Measurements from ENCODE around the gene NR6A1.

DNA sequence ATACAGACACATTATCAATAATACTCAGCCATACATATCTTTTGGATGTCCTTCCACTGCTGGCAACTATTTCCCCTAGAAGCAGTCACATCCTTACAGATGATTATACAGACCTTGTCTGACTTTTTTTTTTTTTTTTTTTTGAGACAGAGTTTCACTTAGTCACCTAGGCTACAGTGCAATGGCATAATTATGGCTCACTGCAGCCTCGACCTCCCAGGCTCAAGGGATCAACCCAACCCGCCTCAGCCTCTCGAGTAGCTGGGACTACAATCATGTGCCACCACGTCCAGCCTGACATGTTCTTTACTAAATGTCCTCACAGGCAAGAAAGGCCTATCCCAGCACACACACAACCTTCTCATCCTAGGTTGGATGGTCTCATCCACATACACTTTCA, 24.0 kb downstream of the NR6A1 start:
- TF ChIP-seq, protein P1, sequence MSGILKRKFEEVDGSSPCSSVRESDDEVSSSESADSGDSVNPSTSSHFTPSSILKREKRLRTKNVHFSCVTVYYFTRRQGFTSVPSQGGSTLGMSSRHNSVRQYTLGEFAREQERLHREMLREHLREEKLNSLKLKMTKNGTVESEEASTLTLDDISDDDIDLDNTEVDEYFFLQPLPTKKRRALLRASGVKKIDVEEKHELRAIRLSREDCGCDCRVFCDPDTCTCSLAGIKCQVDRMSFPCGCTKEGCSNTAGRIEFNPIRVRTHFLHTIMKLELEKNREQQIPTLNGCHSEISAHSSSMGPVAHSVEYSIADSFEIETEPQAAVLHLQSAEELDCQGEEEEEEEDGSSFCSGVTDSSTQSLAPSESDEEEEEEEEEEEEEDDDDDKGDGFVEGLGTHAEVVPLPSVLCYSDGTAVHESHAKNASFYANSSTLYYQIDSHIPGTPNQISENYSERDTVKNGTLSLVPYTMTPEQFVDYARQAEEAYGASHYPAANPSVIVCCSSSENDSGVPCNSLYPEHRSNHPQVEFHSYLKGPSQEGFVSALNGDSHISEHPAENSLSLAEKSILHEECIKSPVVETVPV (CRISPR knock-in tag; IDR thresholded peaks at IDR 0.05), result no peak
- TF ChIP-seq ZC3H10 (CRISPR knock-in tag; IDR thresholded peaks at IDR 0.05), result no peak
- TF ChIP-seq, protein P2, sequence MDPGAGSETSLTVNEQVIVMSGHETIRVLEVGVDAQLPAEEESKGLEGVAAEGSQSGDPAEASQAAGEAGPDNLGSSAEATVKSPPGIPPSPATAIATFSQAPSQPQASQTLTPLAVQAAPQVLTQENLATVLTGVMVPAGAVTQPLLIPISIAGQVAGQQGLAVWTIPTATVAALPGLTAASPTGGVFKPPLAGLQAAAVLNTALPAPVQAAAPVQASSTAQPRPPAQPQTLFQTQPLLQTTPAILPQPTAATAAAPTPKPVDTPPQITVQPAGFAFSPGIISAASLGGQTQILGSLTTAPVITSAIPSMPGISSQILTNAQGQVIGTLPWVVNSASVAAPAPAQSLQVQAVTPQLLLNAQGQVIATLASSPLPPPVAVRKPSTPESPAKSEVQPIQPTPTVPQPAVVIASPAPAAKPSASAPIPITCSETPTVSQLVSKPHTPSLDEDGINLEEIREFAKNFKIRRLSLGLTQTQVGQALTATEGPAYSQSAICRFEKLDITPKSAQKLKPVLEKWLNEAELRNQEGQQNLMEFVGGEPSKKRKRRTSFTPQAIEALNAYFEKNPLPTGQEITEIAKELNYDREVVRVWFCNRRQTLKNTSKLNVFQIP (CRISPR knock-in tag; IDR thresholded peaks at IDR 0.05; ENCODE audit: borderline replicate concordance, low read depth), result no peak

All from SK-N-SH treated with all-trans-retinoic acid at 6 μM for 48 hours (cell line).